ELF-1 (cell line): ENCODE results near the gene FKBP2.

Source experiments
- DNase-seq: peaks from one replicate; pipeline ENCODE4 v3.0.0-alpha.2; 2016; ENCODE audit warnings: low read depth, low spot score

FKBP2 gene

DNA sequence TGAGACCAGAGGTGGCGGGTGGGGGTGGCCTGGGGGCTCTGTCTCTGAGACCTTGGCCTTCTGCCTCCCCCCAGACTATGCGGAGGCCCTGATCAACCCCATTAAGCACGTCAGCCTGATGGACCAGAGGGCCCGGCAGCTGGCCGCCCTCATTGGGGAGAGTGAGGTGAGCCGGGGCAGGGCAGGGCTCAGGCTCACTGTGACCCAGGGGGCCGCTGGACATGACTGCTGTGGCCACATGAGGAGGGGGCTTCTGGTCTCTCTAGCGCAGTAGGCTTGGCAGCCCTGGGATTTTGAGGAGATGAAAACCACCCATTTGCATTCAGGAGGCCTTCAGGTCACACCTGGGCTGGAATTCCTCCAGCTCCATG, 23.0 kb downstream of the FKBP2 start:
- no peak for DNase-seq

GRCh38 chr11:64264371-64264852, 23.5 kb downstream of the FKBP2 start:
- peak; percentile 68 for DNase-seq

DNA sequence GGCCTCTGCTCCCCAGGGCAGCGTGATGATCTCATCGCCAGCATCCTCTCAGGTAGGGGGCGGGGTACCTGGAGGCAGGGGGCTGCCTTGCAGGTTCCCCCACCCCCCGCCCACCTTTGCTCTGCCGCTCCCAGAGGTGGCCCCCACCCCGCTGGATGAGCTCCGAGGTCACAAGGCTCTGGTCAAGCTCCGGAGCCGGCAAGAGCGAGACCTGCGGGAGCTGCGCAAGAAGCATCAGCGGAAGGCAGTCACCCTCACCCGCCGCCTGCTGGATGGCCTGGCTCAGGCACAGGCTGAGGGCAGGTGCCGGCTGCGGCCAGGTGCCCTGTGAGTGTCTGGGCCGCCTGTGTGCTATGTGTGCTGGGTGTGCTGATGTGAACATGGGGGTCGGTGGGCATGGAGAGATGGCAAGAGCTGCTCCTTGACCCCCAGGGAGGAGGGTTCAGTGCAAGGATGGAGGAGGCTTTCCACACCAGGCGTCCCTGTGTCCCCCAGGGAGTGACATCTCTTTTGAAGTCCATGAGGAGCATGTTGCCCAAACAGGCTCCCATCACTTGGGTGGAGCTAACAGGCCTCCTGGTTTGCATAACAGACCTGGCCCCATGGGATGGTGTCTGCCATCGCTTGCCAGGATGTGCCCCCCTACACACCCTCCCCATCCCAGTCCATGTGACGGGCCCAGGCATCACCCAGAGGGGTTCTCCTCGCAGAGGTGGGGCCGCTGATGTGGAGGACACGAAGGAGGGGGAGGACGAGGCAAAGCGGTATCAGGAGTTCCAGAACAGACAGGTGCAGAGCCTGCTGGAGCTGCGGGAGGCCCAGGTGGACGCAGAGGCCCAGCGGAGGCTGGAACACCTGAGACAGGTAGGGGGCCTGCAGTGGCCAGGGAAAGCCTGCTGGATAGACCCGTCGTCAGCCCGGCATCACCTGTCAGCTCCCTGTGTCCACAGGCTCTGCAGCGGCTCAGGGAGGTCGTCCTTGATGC, 24.6 kb downstream of the FKBP2 start:
- DNase-seq, result no peak

DNA sequence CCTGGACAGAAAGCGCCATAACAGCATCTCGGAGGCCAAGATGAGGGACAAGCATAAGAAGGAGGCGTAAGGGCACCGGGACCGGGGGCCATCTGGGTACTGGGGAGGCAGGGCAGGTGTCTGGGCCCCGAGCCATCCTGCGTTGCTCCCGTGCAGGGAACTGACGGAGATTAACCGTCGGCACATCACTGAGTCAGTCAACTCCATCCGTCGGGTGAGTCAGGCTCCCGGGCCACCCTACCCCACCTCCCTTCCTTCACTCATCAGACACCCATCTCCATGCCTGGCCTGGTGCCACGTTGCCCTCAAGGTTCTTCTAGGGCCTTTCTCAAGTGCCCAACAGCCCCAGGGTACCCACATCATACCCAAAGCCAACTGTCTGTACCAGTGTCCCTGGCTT, 25.4 kb downstream of the FKBP2 start:
- no peak for DNase-seq

DNA sequence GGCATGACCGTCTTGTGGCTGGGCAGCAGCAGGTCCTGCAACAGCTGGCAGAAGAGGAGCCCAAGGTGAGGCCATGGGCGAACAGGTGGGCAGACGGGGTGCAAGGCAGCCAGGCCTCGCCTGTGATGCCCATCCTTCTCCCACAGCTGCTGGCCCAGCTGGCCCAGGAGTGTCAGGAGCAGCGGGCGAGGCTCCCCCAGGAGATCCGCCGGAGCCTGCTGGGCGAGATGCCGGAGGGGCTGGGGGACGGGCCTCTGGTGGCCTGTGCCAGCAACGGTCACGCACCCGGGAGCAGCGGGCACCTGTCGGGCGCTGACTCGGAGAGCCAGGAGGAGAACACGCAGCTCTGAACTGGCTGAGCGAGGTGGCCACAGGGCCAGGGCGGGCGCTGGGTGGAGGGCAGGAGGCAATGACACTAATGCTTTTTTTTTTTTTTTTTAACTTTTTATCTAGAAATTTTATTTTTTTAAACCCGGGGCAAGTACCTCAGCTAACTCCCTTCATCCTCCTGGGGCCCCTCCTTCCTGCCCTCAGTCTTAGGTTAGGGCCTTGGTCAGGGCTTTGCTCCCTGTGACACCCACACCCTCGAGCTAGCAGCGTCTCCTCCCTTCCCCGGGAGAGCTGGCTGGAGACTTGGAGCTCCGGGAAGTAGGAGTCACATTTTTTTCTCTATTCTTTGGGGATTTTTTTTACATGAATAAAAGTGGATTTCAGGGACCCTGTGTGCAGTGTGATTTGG, 26.5 kb downstream of the FKBP2 start:
- DNase-seq, result no peak

GRCh38 chr11:64268025-64268892, 27.4 kb downstream of the FKBP2 start:
- no peak for DNase-seq

DNA sequence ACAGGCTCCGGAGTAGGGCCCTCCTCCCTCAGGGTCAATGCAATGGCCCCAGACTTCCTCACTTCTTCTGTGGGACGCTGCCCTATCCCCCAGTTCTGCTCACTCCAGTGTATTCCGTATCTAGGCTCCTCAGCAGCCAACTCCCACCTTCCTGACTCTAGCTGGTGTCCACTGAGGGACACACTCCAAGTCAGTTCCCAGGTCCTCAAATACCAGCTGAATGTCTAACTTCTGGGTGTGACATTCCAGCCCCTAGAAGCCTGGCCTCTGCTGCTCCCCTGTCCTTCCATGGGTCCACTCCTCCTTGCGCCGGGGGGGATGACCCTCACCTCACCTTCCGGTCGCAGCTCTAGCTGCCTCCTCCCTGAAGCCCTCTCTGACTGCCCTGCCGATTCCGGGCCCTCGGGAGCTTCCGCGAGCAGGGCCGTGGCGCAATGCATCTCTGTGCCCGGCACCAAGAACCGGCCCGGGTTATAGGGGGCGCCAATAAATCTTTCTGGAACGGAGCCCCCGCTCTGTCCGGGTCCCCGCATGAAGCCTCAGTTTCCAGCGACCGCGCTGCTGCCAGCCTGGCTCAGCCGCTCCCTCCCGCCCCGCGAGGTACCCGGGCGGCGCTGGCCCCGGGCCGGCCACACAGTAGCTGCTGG, 28.1 kb downstream of the FKBP2 start:
- peak; percentile 87 for DNase-seq

DNA sequence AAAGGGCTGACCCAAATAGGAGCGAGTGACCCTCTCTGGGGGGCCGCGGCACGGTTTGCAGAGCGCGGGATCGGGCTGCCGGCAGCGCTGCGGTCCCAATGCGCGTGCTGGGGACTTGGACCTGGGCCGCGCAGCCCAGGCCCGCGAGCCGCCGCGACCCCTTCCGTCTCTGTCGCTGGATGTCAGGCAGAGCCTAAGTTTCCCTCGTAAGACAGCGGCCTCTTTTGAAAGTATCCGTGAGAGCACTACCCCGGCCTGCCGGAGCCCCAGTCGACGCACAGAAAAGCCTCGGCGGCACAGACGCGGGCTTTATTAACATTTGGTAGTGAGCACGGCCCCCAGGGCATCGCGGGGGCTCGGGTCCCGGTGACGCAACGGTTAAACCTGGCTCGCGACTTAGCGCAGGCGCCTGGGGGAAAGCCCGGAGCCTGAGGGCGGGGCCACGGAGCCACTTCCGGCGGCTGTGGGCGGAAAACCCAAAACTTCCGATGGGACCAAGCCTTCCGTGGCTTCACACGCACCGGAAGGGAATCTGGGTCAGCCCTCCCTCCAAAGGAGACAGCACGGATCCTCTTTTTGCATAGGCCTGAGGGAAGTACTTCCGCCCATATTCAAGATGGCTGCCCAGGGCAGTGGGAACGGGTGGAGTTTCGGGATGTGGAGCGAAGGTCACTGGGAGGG, 28.8 kb downstream of the FKBP2 start:
- peak; percentile 100 for DNase-seq

DNA sequence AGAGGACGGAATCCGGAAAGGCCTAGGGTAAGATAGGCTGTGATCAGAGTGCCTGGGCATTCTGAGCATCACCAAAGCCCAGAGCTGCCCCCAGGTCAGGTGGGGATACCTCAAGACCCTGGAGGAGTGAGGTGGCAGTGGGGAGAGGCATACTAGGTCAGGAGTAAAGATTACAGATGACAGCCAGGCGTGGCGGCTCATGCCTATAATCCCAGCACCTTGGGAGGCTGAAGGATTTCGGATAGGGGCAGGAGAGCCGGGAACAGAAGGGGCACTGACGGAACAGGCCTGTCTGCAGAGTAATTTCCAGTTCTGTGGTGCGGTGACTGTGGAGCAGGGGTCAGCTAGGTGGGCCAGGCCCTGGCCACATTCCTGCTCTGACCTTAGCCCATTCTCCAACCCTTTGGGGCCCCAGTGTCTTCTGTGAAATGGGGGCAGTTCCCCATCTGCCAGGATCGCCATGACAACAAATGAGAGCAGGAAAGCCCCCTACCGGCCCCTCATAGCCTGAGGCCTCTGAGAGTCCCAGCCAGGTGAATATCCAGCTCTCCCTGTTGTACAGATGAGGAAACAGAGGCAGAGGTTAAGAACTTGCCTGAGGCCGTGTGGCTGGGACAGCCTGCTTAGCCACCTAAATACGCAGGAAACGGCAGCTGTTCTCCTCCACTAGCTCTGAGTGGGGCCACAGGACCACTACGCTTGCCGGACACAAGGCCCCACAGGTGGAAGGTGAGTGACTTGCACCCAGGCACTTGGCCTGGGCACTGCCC, 34.3 kb downstream of the FKBP2 start:
- DNase-seq, result peak; percentile 71

- DNase-seq, result no peak
Observed at GRCh38 chr11:64275841-64276240, 34.9 kb downstream of the FKBP2 start.

DNA sequence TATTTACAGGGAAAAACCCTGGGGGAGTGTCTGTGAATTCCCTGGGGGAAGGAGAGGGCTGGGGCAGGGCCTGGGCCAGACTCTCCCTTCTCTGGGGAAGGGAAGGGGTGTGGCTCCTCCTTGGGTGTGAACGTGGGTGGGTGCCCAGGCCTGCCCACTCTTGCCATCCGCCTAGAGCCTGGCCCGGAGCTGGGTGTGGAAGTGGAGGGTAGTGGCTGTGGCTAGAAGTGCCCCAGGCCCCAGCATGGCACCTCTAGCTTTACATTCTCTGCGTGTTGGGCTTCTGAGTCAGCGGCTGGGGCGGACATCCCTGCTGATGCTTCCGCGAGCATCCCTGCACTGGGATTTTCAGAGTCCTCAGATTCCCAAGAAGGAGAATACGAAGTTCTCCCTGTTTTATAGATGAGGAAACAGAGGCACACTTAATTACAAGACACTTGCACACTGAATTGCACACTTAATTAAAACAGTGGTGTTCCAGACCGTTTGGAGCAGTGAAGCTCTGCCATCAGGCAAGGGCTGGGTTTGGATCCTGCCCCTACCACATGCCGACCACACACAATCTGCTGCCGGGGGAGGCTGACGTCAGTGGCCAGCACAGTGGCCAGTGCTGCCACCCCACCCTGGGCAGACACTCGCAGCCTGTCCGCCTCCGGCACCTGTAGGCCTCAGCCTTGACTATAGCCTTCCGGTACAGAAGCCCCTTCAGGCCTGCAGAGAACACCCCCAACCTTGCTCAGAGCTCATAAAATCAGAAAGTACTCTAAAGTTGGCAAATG, 35.9 kb downstream of the FKBP2 start:
- DNase-seq, result no peak

- no peak for DNase-seq
Observed at GRCh38 chr11:64278576-64279190, 37.8 kb downstream of the FKBP2 start.

- DNase-seq, result no peak
Observed at GRCh38 chr11:64281957-64282770, 41.3 kb downstream of the FKBP2 start.

DNA sequence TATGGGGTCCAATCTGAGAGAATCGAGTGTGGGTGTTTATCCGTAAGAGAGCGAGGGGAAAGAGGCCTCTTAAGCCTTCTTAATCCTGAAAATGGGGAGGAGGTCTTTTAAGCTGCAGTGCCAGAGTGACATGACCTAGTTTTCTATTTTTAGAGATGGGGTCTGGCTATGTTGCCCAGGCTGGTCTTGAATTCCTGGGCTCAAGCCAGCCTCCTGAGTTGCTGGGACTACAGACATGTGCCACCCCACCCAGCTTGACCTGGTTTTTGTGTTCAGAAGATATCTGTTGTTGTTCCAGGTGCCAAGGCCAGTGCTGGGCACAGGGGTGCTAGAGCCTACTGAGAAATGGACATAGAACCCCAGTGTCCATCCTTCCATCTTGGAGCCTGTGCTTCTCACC, 42.2 kb downstream of the FKBP2 start:
- no peak for DNase-seq

DNA sequence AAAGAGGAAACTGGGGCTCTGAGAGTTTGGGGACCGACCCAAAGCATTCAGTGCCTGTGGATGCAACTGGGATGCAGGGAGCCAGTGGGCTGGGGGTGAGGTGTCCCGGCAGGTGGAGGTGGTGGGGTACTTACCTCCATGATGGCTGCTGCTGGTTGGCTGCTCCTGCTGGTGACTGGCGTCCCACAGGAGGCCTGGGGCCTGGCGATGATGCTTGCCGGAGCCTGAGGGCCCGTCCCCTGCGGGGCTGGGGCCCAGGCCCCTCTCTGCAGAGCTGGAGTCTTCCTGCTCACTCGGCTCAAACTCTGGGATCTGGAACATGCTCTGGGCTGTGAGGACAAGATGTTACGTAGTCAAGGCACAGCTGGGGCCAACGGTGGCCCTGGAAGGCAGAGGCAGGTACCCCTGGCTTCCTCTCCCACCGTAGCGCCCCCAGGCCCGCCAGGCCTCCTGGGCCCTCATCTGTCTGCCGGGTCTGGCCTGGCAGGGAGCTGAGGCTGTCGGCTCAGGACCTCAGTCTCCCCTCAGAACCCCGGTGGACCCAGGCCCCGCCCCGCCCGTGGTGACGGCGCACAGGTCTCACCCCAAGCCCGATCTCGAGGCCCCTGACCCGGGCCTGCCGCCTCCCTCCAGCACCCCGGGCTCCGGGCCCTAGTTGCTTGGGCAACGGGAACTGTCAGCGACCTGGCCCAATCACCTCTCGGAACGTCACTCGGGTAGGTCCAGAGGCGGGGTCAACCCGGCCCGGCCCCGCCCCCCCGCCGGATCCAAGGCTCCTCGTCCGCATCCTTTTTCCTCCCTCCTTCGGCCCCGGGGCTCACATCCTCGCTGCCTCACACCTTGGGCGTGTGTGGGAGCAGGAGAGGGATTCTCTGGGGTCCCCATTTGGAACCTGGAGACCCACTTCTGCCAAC, 43.4 kb downstream of the FKBP2 start, which contains the start of gene BAD:
TSS of gene BAD (minus strand) at position 618 of the 914 bp plus-strand sequence. CDS start at position 321, 297 bp downstream.
- peak; percentile 97 for DNase-seq
